NCI-H226 (cell line): ENCODE data around the gene ROR2.
A peak's percentile ranks its signal among the peaks of the same experiment; 100 is the strongest.

ENCODE experiments used
- DNase-seq: peaks from one replicate; pipeline ENCODE4 v3.0.0-alpha.2; 2015

Gene ROR2

GRCh38 chr9:91898451-91899218 is 51.4 kb downstream of the ROR2 start:
- no peak for DNase-seq

- DNase-seq = peak; percentile 40
Observed at GRCh38 chr9:91897201-91897600, 52.8 kb downstream of the ROR2 start.

DNA sequence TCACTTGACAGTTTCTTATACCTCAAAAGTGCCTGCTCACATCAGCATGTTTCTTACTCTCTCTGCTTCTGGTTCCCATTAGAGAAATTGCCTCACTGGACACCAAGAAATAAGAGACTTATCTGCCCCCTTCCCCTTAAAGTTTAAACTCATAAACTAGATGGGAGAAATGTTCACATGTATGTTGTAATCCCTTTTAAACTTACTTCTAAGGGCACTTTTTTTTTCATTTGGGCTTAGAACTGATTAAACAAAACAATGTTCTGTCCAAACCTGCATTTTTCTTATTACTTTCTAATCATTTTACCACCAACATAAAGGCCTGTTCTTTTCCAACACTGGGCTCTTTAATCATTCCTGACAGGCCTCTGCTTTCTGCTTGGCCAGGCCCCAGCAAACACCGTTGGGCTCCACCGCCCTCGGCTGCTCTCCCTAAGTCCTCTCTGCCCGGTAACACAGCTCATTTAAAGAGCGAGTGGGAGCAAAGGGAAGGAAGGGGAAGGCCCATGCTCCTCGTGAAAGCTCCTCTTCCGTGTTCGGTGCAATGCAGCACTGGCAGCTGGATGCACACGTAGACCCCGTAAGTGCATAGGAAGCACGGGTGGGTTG is 53.4 kb downstream of the ROR2 start:
- peak; percentile 78 for DNase-seq

- no peak for DNase-seq
Observed at GRCh38 chr9:91896097-91896496, 53.9 kb downstream of the ROR2 start.

GRCh38 chr9:91894536-91894935 is 55.5 kb downstream of the ROR2 start:
- no peak for DNase-seq

GRCh38 chr9:91894023-91894422 is 56.0 kb downstream of the ROR2 start:
- DNase-seq = no peak

- DNase-seq = no peak
Observed at GRCh38 chr9:91891915-91892314, 58.1 kb downstream of the ROR2 start.

DNA sequence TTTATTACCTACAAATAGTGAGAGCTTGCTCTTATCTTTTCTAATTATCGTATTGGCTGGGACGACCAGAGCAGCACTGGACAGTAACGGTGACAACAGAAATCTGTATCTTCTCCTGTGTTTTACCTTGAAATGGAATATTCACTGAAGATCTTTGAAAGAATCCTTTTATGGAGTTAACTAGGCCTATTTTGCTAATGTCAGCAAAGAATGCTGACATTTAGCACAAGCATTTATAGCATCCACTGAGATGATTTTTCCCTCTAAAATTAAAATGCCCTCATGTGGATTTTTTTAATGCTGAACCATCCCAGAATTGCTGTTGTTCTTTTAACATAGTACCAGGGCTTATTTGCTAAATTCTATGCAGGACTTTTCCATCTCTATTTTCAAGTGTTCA is 59.4 kb downstream of the ROR2 start:
- DNase-seq = no peak

- DNase-seq = no peak
Observed at GRCh38 chr9:91889161-91889911, 60.7 kb downstream of the ROR2 start.

DNA sequence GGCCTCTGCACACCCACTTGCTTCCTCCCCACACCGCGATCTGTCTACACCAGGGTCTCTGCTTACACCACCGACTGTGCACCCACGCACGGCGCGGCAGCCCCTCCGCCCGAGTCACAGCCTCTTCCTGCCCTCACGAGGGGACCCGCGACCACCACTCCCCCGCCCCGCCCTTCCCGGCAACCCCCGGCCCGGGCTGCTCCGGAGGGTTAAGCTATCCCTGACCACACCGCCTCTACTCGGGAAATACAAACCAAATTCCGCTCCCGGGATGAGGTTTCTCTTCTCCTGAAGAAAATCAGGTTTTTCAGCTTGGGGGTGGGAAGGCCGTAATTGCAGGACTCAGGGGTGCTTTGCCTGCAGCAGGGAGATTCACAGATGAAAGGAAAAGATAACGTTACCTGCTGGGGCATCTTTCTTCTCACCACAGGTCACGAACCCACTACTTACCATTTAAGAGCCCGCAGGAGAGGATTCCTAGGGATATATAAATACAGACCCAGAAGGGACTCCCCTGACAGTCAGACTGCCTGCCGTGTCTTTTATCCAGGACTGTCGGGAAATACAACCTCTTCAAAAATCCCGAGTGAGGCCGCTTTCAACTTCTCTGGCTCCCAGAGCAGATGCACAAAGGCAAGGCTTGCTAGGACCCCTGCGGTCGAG is 63.5 kb downstream of the ROR2 start:
- DNase-seq = no peak

DNA sequence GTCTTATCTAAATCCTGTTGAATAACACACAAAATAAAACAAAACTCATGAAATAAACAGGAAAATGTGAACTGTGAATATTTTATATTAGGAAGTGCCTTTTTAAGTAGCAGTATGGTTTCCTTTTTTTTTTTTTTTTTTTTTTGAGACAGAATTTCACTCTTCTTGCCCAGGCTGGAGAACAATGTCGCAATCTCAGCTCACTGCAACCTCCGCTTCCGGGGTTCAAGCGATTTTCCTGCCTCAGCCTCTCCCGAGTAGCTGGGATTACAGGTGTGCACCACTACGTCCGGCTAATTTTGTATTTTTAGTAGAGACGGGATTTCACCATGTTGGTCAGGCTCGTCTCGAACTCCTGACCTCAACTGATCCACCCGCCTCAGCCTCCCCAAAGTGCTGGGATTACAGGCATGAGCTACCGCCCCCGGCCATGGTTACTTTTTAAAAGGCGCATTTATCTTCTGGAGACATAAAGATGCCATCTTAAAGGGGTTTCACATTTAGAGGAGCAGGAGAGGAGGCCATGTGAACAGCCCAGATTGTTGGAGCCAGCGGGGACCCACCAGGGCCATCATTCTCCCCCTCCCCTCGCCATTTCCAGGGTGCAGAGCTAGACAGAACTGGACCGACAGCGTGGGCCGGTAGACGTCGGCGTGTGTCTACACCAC is 64.1 kb downstream of the ROR2 start:
- DNase-seq = no peak

DNA sequence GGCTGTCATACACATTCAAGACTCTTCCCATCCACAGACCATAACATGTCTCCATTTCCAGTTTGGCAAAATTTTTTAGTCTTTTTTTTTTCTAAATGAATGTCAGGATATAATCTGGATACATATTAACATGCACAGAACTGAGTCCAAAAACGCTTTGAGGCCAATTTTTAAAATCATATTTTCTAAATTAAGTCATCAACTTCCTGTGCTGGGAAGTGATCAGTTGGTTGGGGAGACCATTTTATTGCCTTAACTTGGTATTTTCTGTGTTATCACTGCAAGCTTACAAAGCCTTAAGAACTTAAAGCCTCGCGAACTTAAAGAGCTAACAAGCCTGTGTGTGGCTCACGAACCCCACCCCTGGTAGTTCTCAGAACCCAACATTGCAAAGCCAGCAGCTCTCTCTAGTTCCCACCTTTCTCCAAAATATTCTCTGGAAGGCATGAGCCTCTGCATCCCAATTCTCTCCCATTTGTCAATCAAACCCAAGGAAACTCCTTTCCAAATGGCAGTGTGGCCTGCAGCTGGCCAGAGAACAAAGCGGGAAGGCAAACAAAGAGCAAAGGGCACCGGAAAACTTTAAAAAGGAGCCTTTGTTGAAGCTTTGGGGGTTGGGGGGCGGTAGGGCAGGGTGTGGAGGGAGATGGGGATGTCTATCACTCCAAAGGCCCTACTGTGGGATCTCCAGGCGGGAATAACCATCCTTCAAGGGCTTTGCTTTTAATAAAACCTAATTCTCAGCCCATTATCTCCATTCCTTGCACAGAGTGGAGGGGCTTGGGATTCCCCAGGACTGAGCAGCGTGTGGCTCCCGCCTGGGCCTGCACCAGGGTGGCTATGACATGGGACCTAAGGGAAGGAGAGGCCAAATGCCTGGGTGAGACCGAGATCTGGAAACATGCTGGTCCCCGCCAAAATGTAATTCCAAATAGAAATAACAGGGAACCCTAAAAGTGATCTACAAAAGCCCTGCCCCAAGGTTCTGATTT is 65.0 kb downstream of the ROR2 start:
- peak; percentile 53 for DNase-seq

DNA sequence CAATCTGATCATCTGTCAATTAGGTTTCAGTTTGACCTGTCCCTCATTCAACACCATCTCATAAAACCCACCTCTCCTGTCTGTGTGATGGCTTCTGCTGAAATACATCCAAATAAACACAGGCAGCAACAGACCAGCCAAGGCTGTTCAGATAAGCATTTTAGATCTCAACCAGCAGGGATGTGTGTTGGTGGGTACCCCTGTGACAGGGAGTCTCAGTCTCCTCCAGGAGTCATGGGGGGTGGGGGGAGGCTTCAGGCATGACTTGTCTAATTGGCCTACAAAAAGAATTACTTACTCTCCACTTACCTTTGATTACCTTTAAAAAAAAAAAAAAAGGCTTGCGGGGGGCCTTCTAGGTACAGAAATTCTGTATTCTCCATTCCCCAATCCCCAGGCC is 65.9 kb downstream of the ROR2 start:
- DNase-seq = no peak

- peak; percentile 67 for DNase-seq
Observed at GRCh38 chr9:91883503-91883902, 66.5 kb downstream of the ROR2 start.

DNA sequence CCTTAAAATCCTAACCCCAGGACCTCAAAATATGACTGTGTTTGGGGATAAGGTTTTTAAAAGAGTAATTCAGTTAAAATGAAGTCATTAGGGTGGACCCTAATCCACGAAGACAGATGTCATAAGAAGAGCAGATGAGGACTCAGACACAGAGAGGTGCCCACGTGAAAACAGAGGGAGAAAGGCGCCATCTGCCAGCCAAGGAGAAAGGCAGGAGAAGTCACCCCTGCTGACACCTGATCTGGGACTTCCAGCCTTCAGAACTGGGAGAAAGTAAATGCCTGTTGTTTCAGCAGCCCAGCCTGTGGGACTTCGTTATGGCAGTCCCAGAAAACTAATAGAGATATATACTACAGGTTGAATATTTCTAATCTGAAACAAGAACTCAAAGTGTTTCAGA is 67.4 kb downstream of the ROR2 start:
- DNase-seq = no peak

DNA sequence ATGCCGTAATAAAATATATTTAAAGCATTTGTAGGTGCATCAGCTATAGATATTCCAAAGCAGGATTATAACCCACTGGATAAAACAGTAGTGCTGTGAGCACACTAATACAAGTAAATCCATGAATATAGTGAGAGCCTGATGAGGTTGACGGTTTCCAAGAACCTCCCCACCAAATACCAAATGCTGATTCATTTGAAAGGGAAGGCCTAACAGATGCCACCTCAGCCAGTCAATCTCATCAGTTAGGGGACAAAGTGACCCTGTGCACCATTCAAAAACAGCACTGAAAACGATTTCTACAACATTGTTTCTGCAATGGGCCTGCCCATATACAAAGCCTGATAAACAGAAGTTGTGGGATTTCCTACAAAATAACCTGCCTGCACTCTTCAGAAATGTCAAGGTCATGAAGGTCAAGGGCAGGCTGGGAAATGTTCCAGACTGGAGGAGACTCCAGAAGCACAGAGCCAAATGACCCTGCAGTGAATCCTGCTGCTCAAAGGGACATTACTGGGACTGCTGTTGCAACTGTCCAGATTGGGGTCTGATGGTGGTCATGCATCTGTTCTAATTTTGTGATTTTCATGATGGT is 69.6 kb downstream of the ROR2 start:
- DNase-seq = no peak

DNA sequence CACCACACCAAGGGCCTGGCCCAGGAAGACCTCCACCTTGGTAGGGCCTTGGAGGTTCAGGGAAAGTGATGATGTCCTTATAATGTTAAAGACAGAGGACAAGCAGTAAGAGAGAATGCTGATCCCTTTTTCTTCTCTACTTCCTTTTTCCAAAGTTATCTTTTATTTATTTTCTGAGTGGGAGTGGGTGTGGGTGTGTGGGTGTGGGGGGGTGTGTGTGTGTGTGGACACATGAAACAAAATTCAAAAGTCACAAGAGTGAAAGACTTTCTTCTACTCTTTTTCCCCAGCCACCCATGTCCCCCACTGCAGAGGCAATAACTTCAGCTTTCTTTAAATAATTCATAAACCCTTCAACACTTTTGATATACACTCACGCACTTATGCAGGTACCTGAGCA is 70.8 kb downstream of the ROR2 start:
- no peak for DNase-seq

DNA sequence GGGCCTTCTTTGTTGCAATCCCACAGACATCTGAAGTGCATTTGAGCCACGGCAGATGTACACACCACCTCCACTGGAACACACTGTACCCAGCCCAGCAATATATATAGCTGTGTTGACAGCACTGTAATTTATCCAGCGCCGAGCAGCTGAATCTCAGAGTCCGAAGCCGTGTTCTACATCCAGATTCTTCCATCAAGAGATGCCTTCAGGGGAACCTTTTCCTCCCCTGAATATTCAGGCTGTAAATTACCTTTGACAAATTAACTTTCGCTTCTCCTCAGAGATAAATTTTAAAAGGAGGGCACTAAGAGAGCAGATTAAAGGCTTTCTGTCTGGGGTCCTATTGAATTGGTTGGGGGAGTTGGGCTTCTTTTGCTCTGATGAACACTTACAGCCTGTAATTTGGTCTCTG is 76.4 kb downstream of the ROR2 start:
- no peak for DNase-seq

DNA sequence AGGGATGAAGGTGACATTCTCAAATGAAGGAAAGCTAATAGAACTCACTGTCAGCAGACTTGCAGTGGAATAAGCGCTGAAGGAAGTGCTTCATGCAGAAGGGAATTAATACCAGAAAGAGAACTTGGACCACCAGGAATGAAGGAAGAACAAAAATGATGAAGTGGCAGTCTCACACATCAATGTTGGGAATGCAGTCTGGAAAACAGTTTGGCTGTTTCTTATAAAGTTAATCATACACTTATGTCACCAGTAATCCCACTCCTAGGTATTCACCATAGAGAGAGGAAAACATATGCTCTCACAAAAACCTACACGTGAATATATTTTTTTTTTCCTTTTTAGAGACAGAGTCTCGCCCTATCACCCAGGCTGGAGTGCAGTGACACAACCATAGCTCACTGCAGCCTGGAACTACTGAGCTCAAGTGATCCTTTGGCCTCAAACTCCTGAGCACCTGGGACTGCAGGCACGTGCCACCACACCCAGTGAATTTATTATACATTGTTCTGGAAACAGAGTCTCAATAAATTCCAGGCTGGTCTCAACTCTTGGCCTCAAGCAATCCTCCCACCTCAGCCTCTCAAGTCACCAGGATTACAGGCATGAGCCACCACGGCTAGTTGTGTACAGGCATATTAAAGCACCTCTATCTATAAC is 81.2 kb downstream of the ROR2 start:
- DNase-seq = no peak

- DNase-seq = no peak
Observed at GRCh38 chr9:91867740-91868139, 82.3 kb downstream of the ROR2 start.

DNA sequence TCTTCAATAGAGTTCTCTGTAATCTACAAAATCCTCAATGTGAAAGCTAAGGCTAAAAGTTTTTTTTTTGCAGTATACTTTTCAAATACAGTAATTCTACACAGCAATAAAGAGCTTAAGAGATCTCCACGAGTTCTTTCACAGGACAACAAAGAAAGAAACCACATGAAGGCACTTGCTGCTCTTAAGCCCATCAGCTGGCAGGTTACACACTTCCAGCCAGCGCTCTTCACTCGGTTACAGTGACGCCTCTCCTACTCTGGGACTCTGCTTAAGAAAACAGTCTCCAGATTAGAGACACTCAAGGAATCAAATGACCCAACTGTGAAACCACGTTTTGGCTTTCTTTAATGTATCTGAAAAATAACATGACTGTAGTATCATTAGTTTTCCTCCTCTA is 85.0 kb downstream of the ROR2 start:
- no peak for DNase-seq
